NK-92 (cell line): ENCODE results near the gene STAMBPL1.
"Not testable (repeated sequence)": the region's sequence is repeated elsewhere in the genome, so short reads cannot be mapped to it uniquely, and the experiment has no call there.

Experiments used
- DNase-seq: peaks from one replicate; lab custom pipeline; 2025; ENCODE audit not compliant: unreplicated experiment; lab: John Stamatoyannopoulos, UW

Gene STAMBPL1

DNA sequence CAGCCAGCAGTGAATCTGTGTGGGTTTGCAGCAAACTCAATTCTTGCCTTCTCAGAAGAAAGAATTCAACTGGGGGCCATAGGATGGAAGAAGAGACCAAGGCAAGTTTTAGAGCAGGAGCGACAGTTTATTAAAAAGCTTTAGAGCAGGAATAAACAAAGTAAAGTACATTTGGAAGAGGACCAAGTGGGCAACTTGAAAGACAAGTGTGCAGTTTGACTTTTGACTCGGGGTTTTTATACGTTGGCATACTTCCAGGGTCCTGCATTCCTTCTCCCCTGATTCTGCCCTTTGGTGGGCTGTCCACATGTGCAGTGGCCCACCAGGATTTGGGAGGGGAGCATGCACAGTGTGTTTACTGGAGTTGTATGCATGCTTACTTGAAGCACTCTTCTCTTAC lies 25.4 kb upstream of the STAMBPL1 start:
- no peak for DNase-seq

DNA sequence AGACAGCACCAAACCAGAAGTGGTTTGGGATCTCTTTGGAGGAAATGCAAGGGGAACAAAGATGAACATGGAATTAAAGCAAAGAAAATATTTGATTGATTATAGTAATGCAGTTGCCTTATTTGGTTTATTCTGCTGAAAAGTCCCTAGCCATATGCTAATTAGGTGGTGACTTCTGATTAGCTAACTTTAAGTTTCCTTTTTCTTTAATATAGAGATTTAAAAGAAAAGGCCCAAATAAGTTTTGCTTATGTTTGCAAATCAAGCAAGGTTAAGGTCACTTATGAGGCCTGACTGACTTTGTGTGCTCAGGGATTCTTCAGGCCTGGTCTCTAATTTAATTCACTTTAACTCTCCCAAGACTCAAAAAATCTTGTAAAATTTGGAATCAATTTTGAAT lies 22.2 kb upstream of the STAMBPL1 start:
- DNase-seq = no peak

DNA sequence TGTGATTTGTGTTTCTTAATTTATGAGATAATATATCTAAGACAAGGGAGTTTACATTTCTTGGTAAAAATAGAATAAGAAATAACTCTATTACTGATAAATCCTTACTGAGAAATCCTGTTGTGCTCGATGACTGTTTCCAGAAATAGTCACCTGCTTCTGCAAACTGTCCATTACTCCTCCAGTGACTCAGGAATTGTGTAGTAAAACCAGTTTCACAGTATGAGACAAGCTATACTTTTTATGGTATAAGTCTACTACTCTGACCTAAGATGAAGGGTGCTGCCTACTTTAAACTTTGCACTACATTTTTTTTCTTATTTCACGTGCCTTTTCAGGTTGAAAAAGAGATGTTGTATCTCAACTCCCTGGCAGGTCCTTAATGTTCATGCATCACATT lies 21.6 kb upstream of the STAMBPL1 start:
- no peak for DNase-seq

DNA sequence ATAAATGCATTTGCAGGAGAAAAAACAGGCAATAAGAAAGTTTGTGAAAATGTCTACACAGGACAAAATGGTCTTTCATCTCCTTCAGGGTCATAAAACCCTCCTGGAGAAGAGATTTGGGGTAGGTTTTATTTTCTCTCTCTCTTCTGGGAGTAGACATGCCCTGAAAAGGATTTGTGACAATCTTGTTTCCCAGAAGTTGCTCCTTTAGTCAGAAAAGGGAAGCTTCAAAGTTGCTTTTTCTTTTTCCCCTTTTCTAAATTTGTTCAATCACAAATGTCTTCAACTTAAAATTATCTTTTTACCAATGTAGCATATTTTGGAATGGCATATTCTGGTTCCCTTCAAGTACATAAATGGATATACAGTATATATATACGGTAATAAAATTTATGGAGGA lies 19.0 kb upstream of the STAMBPL1 start:
- no peak for DNase-seq

DNA sequence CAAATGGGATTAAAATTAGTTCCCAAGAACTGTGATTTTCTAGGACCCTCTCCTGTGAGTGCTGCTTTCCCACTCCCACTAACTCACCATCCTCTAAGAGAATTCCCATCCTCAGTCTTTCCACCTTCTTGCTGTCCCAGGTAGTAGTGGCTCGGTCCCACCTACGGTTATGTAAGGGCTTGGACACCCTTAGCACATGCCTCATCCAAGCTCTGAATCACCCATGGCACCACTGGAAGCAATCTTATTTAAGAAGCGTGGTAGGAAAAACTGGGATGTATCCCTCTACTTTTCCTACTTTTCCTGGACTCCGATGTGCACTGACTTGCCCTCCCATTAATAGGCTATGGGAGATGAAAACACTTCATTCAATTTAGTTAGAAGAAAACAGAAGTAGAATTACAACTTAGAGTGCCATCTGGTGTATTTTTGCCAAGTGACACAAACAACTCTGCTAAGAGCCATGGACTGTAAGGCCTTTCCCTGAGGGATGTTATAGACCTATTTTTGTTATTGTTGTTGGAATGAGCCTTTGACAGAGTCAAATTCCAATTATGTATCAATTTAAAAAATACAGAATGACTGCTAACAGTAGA lies 14.7 kb upstream of the STAMBPL1 start:
- DNase-seq = no peak

DNA sequence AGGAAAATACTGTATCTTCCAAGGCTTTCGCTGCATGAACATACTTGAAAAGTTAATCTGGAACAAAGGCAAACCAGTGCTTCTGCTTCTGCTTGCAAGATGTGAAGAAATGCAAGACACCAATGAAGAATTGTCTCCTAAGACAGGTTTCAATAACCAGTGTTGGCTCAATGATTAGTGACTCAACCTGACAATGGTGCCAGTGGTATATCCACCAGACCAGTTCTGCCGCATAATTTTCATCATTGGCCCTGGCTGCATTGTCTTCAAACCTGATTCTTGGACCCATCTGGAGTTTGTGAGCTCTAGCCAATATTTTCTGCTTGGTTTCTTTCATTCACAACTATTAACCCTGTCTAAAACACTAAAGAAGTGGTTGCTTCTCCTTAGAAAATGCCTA lies 13.6 kb upstream of the STAMBPL1 start:
- no peak for DNase-seq

DNA sequence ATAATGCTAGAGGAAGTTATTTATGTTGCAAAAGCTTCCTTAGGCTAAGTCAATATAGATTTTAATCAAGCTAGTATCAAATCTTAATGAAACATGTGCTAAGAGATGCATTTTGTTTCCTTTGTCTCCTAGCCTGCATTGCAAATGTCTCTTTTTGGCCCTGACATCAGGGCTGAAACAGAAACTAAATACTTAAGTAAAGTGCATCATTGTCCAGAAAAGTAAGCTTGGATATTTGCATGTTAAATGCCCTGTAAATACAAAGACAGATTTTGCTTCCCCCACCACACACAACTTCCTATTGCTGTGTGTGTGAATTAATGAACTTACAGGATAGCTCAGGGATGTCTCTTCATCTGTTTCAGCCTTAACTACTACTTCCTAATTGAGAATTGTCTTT lies 10.0 kb upstream of the STAMBPL1 start:
- no peak for DNase-seq

DNA sequence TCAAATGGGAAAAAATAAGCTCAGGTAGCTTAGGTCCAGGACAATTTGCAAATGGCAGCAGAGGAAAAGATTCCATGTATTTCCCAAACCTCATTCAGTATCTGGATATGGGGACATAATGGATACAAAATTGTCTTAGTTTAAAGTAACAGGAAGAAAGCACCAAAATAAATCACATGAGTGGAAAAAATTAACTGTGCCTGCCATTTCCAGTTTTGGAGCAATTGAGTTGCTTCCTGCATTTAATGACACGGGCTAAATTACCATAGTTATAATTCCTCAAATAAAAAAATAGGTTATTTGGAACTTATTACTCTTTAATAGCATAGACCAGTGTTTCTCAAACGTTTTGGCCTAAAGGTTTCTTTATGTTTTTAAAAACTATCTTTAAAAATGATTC lies 6.3 kb upstream of the STAMBPL1 start:
- no peak for DNase-seq

DNA sequence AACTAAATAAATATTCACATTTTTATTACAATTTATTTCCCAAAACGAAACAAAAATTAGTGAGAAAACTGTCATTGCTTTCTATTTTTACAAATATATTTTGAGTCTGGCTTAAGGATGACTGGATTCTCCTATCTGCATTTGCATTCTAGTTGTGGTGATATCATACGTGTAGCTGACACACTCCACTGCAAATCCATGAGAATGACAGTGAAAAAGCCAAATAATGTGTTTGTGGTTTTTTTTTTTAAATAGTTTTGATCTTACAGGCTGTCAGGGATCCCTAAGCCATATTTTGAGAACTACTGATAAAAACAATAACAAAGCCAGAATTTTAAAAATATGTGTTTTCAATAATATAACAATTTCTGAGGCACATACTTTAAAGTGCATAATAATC lies 5.8 kb upstream of the STAMBPL1 start:
- no peak for DNase-seq

DNA sequence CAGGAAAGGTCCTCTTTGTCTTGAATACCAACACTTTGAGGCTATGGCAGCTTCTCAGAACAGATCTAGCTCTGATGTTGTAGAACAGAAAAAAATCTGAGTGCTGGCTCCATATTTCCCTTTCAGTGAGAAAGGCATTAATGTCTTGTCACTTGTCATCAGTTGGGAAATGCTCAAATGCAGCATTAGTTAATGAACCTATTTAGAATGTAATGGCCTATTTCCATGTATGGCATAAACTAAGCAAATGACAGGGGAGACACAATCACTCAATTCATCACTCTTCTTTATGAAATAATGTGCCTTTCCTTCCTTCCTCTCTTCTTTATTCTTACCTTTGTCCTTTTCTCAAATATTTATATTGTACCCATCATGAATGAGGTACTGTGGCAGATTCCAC lies 5.0 kb upstream of the STAMBPL1 start:
- no peak for DNase-seq

DNA sequence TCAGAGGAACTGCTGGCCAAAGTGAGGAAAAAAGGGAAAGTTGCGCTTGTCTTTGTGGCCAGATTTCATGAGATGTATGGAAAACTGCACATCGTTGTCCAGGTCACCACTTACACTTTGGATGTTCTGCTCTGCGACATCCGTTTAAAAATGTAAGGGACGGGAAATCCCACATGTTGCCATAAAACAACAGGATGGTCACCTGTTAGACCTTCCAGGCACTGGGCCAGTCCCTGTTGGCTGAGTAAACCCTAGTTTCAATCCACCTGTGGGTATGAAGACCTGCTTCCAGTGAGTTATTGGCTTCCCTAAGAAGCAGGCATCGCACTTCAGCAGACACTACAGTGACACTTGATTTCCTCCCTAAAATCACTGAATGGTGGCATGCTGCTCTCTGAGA lies 2.7 kb upstream of the STAMBPL1 start:
- no peak for DNase-seq

DNA sequence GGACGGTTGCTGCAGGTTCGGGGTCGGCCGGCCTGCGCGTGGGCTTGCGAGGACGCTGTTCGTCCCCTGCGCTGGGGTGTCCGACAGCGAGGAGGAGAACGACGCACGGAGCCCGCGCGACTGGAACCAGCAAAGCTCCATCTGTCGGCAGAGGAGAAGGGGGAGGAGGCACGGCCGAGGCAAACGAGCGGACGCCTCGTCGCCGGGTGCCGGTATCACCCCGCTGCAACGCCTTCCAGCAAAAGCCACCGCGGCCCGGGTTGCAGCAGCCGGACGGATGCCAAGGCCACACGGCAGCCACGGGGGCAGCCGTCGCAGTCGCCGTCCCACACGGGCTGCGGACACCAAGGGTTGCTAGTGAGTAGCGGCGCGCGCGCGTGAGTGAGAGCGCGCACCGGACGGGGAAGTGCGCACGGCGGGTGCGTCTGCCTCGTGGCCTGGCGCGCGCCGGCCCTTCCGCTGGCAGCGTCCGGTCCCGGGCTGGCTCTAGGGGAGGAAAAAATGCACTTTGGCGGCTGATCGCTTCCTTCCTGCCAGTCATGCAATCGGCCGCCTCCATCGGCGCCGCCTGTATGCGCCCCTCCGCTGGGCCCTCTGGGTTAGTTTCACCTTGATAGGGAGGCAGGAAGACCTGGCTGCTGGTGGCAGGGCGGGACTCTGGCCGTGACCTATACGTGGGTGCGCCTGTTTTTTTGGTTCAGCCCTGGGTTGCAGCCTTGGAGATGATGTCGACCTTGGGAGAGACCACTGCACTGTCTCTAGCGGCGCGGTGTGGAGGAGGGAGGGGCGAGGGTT lies 434 bp downstream of the STAMBPL1 start:
- no peak for DNase-seq

DNA sequence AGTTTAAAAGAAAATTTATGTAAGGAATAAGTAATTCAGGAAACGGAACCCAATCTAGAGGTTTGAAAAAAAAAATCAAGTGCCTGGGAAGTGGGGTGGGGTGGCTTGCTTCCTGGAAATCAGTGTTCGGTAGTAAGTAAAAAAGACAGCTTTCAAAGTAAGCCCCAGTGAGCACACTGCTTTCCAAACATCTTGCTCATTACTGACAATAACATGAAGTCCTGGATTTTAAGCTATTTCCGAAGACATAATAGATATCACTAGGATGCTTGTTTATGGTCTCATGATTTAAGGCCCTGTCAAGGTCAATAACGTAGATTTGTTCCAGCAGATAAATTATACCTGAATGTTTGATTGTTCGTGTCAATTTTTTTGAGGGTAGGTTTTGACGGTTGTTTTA lies 1.3 kb downstream of the STAMBPL1 start:
- DNase-seq = no peak

DNA sequence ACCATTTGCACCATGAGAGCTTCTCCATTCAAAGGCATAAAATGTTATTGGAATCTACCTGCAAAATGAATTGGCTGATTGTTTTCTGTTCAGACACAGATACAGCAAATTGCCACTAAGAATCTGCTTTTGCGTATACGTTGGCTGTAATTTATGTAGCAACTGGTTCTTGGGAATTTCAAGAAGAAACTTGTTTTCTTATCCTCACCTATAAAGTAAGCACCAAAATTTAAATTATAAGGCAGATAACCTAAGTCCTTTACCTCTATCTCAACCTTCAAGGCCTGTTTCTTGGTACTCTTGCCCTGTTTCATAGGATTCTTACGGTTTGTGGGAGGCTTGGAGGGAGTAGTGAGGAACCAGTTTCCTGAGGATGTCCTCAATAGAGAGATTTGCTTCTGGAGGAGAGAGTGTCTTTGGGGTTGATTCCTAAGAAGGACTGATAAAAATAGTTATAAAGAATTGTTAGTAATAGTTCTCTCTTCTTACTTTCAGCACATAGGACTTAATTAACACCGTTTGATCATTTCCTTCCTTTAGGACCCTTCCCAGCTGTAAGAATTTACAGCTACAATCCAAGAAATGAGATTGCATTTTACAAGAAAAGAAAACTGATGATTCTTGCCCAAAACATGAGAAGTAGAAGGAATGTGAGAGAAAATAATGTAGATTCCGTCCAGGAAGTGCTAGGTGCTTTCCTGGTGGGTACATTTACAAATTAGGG lies 2.0 kb downstream of the STAMBPL1 start:
- DNase-seq = no peak

DNA sequence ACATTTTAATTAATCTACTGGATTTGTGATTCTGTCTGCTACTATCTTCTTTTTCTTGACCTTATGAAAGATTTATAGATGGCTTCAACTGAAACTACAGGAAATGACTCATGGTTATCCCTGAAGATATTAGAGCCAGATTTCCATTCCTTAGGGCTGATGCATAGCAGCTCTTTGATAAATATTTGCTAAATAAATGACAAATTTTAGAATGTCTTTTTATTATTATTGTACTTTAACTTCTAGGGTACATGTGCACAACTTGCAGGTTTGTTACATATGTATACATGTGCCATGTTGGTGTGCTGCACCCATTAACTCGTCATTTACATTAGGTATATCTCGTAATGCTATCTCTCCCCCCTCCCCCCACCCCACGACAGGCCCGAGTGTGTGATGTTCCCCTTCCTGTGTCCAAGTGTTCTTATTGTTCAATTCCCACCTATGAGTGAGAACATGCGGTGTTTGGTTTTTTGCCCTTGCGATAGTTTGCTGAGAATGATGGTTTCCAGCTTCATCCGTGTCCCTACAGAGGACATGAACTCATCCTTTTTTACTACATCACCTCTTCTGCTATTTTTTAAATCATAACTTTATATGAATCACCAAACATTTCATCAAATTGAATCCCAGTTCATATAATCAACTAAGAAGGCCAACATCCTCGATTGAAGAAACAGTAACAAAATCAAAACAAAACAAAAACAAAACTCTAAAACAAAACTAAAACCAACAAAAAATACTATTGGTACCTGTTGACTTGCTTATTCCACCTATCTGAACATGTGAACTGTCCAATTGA lies 2.8 kb downstream of the STAMBPL1 start:
- not testable (repeated sequence) for DNase-seq

DNA sequence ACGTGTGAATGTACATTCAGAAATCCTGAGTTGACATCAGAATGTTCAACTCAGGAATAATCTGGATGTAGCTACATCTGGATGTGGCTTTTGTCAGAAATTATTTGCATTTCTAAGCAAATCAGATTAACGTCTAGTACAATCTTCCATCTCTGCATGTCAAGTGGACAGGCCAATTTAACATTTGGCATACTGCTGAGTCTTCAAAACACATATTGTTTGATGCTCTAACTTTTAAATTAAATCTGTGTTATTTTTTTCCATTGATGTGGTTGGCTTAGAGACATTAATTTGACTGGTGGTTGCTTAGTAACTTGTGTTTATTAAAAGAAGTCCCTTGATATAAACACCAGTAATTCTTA lies 3.4 kb downstream of the STAMBPL1 start:
- no peak for DNase-seq

DNA sequence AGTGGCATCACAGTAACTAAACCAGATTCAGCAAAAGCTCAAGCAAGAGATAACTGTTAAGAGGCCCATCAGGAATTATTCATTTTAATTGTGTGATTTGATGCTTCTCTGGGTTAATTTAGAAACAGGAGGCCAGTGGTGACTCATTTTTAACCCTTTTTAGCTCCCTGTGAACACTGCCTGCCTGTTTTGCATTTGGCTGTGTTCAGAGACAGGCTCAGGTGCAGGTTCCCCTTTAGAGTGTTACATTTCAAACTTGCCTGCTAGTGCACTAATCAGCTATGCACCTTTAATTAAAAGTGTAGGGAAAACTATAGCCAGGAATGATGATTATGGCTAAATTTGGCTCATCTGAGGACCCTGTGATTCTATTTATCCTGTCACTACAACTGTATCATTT lies 6.5 kb downstream of the STAMBPL1 start:
- no peak for DNase-seq

DNA sequence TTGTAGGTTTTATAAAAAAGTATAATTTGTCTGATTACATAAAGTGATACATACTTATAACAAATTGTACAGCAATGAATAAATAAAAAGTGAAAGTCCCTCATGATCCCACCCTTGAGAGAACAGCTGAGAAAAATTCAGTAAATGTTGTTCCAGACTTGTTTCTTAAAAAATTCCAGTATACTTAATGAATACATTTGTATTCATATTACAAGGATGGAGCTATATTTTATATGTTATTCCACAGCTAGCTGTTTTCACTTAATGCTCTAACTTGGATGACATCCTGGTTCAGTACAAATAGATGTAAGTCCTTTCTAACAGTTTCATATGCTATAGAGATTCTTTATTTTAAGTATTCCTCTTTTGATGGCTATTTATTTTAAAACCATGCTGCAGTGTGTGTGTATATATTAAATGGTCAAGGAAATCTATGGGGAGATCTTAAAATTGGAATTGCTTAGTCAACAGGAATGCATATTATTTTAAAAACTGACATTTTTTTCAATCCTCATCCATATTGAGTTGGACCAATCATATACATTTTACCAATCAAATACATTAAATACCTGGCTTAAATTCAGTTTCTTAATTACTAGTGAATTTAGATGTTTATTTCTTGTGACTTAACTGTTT lies 8.9 kb downstream of the STAMBPL1 start:
- no peak for DNase-seq

DNA sequence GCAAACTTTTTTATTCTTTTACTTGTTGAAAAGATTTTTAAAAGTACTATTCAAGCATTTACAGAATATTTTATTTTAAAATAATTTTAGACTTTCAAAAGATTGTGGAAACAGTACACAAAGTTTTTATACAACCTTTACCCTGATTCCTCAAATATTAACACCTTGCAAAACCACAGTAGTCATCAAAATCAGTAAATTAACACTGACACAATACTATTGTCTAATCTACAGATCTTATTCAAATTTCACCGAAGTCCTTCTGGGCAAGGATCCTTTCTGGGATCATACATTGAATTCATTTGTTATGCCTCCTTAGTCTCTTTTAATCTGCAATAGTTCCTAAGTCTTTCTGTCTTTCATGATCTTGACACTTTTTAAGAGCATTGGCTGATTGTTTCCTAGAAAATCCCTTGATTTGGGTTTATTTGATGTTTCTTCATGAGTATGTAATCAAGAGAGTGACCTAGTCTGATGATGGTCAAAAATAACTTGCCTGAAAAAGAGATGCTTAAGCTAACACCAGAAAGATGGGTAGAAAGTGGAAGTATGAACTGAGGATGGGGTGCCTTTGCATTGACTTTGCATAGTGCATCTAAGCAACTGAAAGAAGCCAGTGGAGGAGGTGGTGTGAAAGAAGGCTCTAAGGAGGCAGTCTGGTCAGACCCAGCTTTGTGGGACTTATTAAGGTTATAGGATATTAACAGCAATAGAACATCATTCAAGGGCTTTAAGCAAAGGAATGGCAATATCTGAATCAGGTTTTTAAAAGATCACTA lies 9.7 kb downstream of the STAMBPL1 start:
- no peak for DNase-seq

DNA sequence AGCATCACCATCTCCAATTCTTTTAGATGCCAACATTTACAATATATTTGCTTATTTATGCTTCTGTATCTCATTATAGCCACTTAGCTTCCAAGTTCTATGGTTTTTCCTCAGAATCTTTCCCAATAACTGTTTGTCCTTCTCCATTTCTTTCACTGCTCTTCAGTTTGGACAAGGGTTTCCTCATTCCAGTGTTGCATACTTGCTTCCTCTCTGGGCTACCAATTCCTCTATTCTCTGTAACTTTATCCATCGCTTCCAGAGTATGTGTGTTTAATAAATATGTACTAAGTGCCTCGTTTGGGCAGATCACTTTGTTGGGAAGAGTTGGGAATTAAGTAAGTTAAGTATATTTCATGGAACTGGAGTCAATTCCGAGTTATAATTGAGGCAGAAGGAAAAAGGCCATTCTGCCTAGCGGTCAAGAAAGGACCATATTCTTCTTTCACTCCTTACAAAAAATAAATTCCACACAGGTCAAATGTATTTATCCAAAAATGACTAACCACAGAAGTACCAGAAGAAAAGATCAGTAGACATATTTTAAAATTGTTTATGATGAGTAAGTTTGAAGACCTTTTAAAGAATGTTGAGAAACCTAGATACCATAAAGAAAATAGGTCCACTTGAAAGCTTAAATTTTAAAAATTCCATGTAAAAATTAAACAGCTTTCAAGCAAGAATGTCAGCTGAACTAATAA lies 10.8 kb downstream of the STAMBPL1 start:
- no peak for DNase-seq
